NOMO-1 (cell line): ENCODE measurements around the gene CEP76.

Experiments used
- DNase-seq, 2 experiments: peaks; one replicate each; lab custom pipeline; 2025; ENCODE audit not compliant: unreplicated experiment in 2 of 2; lab: John Stamatoyannopoulos, UW

Gene CEP76, protein sequence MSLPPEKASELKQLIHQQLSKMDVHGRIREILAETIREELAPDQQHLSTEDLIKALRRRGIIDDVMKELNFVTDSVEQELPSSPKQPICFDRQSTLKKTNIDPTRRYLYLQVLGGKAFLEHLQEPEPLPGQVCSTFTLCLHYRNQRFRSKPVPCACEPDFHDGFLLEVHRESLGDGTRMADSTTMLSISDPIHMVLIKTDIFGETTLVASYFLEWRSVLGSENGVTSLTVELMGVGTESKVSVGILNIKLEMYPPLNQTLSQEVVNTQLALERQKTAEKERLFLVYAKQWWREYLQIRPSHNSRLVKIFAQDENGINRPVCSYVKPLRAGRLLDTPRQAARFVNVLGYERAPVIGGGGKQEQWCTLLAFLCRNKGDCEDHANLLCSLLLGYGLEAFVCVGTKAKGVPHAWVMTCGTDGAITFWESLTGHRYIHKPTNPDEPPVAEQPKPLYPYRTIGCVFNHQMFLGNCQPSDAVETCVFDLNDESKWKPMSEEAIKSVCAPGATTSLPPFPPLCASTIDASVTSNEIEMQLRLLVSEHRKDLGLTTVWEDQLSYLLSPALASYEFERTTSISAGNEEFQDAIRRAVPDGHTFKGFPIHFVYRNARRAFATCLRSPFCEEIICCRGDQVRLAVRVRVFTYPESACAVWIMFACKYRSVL

DNA sequence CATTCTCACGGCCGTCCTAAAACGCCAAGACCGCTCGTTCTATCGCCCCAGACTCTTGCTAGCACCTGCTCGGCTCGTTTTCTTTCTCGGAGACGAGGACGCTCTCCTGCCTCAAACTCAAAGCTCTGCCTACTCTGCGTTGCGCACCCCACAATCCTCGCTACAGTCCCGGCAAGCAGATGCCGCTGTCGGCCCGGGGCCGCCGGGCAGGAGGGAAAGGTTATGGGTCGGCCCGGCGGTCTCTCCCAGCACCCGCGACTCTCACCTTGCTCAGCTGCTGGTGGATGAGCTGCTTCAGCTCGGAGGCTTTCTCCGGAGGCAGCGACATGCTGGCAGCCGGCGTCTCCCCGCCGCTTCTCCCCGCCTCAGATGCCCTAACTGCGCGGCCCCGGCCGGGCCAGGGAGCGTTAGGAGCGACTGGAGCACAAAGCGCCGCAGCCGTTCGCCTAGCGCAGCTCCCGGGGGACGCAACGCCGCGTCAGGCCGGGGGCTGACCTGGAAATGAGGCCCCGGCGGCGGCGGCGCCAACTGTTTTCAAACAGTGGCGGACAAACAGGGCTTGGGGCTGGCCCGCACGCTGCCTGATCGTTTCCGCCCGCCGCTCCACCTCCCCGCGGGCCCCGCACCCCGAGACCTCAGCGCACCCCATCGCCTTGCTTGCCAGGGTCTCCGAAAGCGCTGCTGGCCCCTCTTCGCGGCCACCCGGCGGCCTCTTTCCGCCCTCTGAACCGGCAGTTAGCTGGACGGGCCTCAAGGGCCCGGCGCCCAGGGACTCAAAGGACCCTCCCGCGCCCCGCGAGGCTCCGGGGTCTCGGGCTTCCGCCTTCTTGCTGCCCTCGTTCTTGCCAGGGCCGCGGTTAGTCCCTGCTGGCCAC, at the start of gene CEP76, which contains the start of gene PSMG2:
CEP76 (minus strand) TSS at position 503 of the 875 bp plus-strand sequence; CDS start at position 328, 175 bp downstream.
PSMG2 (plus strand) TSS at position 822 of the 875 bp plus-strand sequence. CDS start 66 bp downstream, outside the sequence.
- DNase-seq: peak; percentile 70 to 74

DNA sequence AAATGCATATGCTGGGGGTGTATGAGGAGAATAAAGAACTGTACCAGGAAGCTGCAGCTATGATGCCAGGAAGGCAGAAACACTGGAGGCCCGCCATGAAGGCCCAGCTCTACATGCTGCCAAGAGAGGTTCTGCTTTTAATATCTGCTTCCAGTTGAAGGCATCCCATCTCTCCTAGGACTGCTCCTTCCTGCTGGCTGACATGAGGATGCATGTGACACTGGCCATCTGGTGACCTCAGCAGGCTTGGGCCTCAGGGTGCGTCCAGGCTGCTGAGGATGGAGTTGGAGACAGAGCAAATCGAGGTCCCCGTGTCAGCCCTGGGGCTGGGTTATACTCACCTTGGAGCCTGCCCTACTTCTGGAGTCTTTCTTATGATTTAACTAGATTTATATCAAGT, 49.4 kb upstream of the CEP76 start:
- DNase-seq: no peak

DNA sequence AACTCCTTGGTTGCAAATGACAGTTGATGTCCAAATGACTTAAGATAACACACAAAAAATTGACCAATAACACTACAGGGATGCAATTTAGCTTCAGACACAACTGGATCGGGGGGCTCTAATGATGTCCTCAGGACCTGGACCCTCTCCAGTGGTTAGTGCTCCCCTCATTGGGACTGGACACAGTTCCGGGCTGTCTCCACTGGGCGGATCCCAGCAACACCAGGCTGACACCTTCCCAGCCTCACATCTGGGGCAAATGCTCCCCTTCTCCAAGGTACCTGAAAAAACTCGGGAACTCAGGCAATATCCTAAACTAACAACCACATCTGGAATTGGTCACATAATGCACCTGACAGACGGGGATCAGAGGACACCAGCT, 49.0 kb upstream of the CEP76 start:
- no peak for DNase-seq

DNA sequence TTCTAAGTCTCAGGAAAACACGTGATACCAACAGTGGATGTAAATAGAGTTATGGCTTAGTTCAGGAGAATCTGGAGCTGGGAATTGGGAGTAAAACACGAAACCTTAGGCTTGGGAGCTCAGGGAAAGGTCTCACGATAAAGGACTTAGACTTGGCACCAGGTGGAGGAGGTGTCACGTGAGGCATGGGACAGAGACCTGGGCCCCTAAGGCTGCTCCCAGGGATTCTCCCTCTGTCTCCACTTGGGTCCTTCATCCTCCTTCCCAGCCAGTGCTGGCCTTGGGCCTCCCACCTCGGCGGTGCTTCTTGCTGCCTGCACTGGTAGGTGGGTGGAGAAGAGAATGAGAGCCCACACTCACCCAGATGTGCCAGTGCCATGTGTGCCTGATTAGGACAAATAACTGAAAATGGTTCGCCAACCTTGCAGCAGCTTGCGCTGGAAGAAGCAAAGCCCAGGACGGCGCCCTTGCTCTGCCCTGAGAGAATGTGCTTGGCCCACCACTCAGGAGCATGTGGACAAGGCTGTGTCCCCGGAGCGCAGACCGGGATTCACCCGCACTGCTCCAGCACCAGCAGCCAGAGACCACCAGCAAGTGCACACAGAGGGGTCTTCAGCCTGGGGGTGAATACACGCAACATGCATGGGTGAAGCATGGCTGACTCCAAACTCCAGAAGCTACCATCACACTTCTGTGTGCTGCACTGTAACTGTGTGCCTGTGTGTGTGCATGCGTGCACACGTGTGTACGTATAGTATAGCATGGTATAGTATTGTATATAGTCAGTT, 48.4 kb upstream of the CEP76 start:
- DNase-seq: no peak

DNA sequence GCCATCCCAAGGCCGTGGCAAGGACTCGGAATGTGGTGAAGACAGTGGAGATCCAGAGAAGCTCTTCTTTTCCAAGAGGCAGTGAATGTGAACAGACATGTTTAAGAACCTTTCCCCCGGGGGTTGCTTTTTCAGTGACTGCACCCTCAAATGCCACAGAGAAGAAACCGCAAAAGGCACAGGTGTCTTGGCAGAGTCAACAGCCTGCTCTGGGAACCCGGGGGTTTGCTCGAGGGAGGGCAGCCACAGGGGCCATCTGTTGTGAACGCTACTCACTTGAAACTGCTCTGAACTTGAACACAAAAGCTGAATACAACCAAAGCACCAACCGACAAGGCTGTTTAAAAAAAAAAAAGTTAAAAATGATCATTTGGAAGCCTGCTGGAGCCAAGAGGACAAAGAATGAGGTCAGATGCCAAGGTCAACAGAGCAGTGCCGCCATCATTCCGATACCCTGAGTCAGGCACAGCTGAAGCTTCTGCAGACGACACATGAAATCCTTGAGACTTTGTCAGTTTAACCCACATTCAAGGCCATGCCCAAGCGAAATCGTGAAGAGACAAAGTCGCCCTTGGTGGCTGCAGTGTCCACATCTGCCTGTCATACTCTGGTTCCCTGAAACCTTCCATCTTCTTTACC, 47.7 kb upstream of the CEP76 start:
- DNase-seq: no peak

DNA sequence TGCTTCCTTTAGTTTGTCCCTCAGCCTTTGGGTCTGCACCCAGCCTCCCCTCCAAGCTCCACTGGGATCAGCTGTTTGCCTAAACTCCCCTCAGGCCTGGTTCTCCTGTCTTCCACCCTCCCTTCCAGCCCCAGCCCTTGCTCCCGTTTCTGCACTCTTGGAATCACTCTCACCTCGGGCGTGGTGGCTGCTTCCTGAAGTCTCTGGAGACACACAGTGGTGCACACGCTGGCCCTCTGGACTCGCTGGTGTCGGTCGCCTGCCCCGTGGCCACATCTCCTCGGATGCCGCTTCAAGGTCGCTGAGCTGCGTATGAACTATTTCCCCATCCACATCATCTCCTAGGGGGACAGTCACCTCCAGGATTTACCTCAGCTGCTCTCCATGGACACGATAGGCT, 46.6 kb upstream of the CEP76 start:
- no peak for DNase-seq

DNA sequence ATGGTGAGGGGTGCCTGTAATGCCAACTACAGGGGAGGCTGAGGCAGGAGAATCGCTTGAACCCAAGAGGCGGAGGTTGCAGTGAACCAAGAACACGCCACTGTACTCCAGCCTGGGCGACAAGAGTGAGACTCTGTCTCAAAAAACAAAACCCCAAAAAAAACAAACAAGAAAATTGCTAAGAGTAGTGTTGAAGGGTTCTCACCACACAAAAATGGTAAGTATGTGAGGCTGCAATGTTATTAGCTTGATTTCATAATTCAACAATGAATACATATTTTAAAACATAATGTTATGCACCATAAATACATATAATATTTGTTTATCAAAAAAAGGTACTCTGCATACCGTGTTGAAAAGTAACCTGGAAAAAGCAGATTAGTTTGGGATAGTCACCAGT, 46.1 kb upstream of the CEP76 start:
- DNase-seq: no peak

DNA sequence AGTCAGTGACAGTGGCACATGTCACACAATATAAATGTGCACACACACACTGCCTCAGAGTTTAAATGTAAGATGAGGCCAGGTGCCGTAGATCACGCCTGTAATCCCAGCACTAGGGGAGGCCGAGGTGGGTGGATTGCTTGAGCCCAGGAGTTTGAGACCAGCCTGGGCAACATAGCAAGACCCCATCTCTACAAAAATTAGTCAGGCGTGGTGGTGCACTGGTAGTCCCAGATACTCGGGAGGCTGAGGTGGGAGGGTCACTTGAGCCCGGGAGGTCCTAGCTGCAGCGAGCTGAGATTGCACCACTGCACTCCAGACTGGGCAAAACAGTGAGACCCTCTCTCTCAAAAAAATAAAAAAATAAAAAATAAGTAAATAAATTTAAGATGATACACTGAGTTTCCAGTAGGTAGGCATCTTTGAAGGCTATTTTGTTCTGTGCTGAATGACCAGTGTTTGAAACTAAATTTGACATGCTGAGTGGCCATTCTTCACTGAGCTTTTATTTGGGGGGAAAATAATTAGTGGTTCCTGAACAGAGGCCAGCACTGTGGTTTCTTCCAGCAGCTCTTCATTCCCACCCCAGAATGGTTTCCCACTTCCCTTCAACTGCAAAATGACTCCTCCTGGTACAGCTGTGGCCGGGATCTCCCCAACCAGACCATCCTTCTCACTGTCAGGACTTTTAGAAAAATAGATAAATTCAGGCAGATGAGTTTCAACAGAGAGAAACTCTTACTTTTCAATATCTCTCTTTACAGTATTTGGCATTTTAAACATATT, 45.2 kb upstream of the CEP76 start:
- DNase-seq: no peak

DNA sequence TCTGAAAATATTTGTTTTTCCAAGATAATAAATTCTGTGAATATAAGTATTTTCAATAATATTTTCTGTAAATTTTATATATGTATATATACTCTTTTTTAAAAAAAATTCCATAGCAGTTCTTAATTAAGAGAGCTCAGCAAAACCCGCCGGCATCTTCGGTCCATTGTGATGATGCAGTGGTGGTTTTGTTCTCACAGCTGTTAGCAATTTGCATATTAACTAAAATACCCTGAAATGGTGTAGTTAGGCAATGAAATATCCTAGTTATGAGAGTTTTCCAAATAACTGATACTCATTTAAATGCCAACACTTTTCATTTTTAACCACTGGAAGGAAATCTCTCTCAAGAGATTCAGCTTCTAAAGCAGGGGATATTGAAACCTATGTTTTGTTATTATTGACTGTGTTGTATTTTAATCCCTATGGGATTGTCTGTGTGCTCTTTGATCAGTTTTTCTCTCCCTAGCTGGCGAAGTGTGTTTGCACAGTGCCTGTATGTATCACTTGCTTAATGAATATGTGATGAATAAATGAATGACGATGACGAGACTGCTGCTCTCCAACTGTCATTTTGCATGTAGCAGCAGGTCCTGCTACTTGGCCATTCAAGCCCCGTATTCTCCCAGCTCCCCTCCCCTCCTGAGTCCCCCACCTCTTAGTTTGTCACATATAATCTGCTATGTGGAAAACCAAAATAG, 42.7 kb upstream of the CEP76 start:
- DNase-seq: no peak

DNA sequence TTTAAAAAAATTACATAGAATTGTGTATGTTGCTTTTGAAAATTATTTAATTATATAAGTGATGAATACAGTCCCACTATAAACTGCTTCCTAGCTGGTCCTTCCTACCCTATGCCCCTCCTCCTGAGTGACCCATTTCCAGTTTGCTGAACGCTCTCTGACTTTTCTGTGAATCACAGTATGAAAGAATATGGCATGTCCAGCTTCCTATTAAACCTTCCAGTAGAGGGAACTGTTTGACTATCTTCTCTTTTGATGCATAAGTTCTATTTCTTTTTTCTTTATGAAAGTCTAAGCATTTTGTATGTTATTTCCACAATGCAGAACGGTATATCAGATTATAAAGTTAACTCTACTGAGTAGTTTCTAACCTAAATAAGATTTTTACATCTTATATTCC, 41.6 kb upstream of the CEP76 start:
- peak in 1 of 2 experiments; percentile 74 for DNase-seq

DNA sequence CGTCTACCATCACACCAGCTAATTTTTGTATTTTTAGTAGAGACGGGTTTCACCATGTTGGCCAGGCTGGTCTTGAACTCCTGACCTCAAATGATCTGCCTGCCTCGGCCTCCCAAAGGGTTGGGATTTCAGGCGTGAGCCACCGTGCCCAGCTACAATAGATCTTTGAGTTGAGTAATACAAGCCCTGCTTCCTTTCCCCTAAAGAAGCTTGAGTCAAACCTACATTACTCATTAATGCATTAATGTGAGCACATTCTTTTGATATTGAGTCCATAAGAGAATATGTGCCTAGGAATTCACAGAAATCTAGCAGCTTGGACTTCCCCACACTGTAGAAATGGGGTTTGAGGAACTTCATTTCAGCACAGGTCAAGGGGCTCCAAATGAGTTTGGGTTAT, 39.9 kb upstream of the CEP76 start:
- DNase-seq: no peak

DNA sequence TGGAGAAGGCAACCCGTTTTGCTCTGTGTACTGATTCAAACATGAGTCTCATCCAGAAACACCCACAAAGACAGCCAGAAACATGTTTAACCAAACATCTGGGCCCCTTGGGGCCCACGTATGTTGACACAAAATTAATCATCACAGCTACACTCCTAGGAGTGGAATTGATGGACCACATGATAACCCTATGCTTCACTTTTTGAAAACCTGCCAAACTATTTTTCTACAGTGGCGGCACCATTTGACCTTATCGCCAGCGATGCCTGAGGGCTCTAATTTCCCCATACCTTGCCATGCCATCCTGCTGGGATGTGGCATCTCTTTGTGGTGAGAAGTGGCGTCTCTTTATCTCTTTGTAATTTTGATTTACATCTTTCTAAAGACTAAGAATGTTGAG, 38.8 kb upstream of the CEP76 start:
- no peak for DNase-seq

DNA sequence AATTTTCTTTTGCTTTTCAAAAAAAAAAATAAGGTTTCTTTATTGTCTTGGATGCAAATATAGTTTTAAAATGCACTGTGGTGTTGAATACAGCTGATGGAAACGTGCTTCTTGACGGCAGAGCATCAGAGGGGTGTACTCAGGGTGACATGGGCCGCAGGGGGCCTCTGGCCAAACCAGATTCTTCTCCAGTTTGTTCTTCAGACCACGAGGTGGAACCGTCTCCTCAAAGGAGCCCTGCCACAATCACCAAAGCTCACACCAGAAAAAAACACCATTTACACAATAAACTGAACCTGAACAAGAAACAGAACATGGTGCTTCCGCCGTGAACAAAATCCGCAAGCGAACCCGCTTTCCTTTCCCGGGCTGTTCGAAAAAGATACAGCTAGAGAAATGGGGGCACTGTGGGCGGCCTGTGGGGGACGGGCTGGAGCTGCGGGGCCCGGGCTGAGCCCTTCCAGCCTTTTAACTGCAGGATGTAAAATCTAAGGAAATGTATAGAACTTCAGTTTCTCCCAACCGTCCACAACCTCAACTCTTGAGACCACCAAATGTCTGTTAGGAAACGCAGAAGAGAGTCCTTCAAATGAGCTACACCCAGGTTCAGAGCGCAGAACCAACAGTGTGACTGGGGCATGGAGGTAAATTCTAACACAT, 34.9 kb upstream of the CEP76 start:
- DNase-seq: no peak

DNA sequence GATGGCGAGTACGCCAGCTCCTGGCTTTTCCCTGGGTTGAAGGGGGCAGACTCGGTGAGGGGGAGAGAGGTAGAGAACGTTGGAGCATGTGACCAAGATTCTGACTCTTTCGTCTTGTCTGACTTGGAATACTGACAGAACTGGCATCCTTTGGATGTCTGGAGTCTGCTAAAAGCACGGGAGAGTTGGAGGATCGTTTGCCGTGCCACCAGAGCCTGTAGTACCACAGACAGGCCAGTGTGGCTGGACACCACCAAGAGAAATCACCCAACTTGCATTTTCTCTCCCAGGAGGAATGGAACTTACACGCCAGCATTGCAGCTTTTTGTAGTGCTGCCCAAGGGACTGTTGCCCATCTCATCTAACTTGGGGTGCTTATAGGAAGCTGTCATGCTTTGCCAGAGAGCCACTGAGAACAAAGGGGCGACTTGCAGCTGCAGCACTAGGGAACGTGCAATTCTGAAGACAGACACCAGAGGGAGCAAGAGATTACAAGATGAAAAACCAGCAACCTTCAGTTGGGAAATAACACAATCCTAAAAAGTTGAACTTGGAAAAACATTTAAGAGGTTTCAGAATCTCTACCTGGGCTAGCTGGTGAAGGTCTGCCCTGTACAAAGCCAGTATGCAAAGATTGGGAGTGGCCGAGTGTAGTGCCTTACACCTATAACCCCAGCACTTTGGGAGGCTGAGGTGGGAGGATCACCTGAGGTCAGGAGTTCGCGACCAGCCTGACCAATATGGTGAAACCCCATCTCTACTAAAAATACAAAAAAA, 24.4 kb upstream of the CEP76 start:
- peak; percentile 16 to 53 for DNase-seq

DNA sequence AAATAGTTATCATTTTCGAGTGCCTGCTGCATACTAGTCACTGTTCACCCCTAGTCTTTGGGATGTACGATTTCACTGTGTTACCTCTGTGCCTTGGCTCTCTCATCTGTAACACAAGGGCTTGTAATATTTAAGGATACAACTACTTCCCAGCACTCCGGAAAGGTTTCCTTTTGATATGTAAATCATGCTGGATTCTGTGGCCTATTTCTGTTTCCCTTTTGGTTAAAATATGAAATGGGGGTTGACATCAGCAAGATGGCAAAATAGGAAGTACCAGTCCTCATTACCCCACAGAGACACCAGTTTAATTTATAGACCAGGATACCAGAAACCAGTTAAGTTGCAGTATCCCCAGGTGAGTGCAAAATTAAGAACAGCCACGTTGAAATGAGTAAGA, 23.8 kb upstream of the CEP76 start:
- DNase-seq: no peak

DNA sequence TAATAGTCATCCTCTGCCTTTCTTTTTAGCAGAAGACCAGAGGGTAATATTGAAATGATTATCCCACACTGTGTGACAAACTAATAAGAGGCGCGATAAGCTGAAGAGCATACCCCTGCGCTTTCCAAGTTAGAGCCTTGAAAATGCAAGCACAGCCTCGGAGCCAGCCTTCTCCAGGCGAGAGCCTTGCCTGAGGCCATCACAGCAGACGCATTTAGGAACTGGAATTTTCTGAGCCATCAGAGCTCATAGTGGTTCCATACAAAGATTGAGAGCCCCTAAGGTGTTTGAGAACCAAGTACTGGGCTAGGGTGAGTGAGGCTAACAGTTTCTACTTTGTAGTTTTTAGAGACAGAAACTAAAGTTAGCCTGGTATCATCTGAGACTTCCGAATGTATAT, 20.2 kb upstream of the CEP76 start:
- no peak for DNase-seq

DNA sequence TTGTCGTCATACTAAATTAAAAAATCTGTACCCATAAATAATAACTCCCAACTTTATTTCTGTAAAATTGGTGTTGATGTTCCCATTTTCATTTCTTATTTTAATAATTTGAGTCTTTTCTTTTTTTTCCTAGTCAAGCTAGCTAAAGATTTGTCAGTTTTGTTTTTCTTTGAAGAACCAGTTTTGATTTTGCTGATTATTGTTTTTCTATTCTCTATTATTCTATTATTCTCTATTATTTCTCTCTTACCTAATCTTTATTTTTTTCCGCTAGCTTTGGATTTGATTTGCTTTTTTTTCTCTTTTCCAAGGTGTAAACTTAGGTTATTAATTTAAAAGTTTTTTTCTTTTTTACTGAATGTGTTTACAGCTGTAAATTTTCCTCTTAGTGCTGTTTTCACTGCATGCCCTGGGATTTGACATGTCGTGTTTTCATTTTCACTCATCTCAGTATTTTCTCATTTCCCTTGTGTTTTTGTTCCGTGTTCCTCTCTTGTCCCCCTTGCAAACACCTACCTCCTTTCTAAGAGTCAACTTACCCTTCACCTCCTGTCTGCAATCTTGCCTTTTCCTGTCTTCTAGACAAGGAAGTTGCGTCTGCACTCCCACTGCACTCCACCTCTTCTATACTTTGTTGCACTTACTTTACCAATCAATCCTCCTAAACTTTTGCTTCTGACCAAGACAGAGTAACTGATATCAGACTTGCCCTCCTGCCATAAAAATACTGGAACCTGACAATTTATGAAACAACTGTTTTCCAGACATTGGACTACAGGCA, 19.2 kb upstream of the CEP76 start:
- DNase-seq: no peak
